ENCODE results near the gene S1PR5. TPM values are rescaled to one million over a fixed set of nuclear protein-coding genes. Genes with fewer than 3 reads are reported as not detected.

The S1PR5 gene
- total RNA-seq = 1 to 10 TPM in 1 of 2 donors, under 1 TPM in 1; 0.92 to 1.8 TPM
- under 1 TPM; 0.20 to 0.87 (median 0.59) TPM for polyA plus RNA-seq (ENCODE audit: insufficient read length in 6 of 6)
- long read RNA-seq, donor 1 = 0 reads
- long read RNA-seq, donor 2 = 0 reads
- long read RNA-seq, donor 3 = 0 reads
- long read RNA-seq, donor 4, partial matches to known transcripts = 0 of 1 reads
- long read RNA-seq, donor 4, other reads (novel, unspliced or antisense) = 0 of 1 reads
- long read RNA-seq, donor 5 = 0 reads
- long read RNA-seq, donor 6, partial matches to known transcripts = 0 of 1 reads
- long read RNA-seq, donor 6, other reads (novel, unspliced or antisense) = 0 of 1 reads
- long read RNA-seq, donor 7 = 0 reads
- long read RNA-seq, donor 8 = 0 reads
- long read RNA-seq, donor 9 = 0 reads
- long read RNA-seq, donor 10, partial matches to known transcripts = 0 of 1 reads
- long read RNA-seq, donor 10, other reads (novel, unspliced or antisense) = 0 of 1 reads
- long read RNA-seq, donor 11 = 0 reads
- long read RNA-seq, donor 12, partial matches to known transcripts = 0 of 1 reads
- long read RNA-seq, donor 12, other reads (novel, unspliced or antisense) = 0 of 1 reads

DNA sequence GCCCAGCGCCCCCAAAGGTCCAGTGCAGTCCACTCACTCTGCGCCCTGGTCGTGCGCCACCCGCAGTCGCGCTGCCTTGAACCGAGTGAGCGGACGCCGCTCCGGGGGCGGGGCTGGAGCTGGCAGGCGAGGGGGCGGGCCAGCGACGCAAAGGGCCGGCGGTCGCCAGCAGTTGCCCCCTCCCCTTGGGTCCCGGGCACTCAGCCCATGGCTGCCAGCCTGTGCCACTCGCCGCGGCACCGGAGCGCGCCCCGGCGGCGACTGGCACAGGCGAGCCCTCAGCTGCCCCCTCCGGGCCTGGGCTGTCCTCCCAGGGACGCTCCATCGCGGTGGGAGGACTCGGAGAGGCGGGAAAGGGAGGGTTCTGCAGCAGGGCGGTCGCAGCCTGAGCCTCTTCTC lies at the start of gene S1PR5:
Gene S1PR5, minus strand, starts transcription at position 87 of the 399 bp plus-strand sequence. CDS start 2,436 bp downstream, outside the sequence.
- Histone ChIP-seq H3K4me1 (peaks cover 11 to 29% of the 10 kb centered on the region in 2 donors), H3K36me3 (no peaks in the 10 kb centered on the region), H3K9me3 (no peaks in the 10 kb centered on the region), H3K27me3 (peaks cover 60 to 100% of the 10 kb centered on the region in 2 donors), H3K4me3 (peak within 1 kb of the TSS; percentile 26 to 29), H3K27ac (no peak within 1 kb of the TSS)
- DNase-seq (peak in 1 of 4 donors; percentile 80), ATAC-seq (peak; percentile 44)
- intact Hi-C loops (cut with DNase I) = no loop called here
- TF ChIP-seq, protein P1, sequence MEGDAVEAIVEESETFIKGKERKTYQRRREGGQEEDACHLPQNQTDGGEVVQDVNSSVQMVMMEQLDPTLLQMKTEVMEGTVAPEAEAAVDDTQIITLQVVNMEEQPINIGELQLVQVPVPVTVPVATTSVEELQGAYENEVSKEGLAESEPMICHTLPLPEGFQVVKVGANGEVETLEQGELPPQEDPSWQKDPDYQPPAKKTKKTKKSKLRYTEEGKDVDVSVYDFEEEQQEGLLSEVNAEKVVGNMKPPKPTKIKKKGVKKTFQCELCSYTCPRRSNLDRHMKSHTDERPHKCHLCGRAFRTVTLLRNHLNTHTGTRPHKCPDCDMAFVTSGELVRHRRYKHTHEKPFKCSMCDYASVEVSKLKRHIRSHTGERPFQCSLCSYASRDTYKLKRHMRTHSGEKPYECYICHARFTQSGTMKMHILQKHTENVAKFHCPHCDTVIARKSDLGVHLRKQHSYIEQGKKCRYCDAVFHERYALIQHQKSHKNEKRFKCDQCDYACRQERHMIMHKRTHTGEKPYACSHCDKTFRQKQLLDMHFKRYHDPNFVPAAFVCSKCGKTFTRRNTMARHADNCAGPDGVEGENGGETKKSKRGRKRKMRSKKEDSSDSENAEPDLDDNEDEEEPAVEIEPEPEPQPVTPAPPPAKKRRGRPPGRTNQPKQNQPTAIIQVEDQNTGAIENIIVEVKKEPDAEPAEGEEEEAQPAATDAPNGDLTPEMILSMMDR (IDR thresholded peaks at IDR 0.05) = no peak

- H3K36me3 ChIP-seq = peaks cover 0 to 9% of the 10 kb centered on the region in 2 donors
- TF ChIP-seq, protein P1 (IDR thresholded peaks at IDR 0.05) = no peak
- DNase-seq (no peak), ATAC-seq (no peak)
- peaks cover 10 to 57% of the 10 kb centered on the region in 2 donors for H3K4me1 ChIP-seq
- H3K27me3 ChIP-seq = no peaks in the 10 kb centered on the region
- H3K27ac ChIP-seq = peak overlapping the region; percentile 70 to 92
- H3K4me3 ChIP-seq = peak overlapping the region in 1 of 2 donors; percentile 94
- intact Hi-C loops (cut with DNase I) = no loop called here
- H3K9me3 ChIP-seq = no peaks in the 10 kb centered on the region
Observed at GRCh38 chr19:10566658-10567410, 49.6 kb upstream of the S1PR5 start.

DNA sequence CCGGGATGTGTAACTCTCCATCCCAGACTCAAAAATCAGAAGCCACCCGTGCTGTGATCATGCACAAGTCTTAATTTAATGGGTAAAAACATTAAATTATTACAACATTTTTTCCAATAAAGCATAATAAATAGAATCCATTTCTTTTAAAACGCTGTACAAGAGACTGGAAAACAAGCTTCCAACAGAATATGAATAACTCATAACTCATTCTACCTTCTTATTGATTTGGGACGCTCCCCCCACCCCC lies 49.1 kb upstream of the S1PR5 start:
- H3K4me1 ChIP-seq = peaks cover 10 to 54% of the 10 kb centered on the region in 2 donors
- DNase-seq (no peak), ATAC-seq (no peak)
- no peaks in the 10 kb centered on the region for H3K27me3 ChIP-seq
- H3K9me3 ChIP-seq = no peaks in the 10 kb centered on the region
- peak overlapping the region; percentile 79 to 94 for H3K4me3 ChIP-seq
- H3K36me3 ChIP-seq = peaks cover 0 to 14% of the 10 kb centered on the region in 2 donors
- TF ChIP-seq, protein P1 (IDR thresholded peaks at IDR 0.05) = no peak
- peak overlapping the region; percentile 70 to 92 for H3K27ac ChIP-seq
- intact Hi-C loops (cut with DNase I) = no loop called here

DNA sequence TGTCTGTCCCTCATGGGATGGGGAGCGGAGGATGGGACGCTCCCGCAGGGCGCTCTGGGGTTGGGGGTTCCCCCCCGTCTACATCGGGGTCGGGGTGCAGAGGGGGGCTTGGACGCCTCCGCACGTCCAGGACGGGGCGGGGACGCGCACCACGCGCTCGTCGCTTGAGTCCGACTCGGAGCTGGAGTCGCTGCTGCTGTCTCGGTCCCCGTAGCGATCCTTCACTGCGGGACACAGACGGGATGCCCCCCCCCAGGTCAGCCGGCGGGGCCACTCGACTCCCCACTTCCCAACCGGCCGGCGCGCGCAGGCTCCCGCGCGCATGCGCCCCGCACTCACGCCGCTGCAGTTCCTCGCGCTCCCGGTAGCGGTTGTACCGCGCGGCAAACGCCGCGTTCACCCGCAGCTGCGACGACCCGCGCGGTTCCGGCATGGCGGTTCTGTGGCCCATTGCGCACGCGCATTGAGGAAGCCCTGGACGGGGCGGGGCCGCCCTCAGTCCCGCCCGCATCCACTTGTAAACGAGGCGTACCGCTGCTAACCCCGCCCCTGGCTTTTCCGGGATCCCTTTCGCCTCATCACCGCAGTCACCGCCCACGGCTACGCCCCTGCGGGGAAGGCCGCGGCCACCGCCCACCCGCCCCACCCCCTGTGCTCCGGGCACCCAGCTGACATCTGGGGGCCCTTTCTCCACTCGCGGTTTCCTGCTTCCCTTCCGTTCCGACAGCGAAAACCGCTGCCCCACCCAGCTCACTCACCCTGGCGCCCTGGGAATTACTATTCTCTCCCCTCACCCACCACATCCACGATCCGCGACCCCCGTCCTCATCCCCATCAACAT lies 48.5 kb upstream of the S1PR5 start, which contains the start of gene KRI1:
Gene KRI1, minus strand, starts transcription at position 444 of the 841 bp plus-strand sequence. Its CDS starts 11 bp downstream, at position 433.
- TF ChIP-seq, protein P1 (IDR thresholded peaks at IDR 0.05) = peak; percentile 11 to 55
- ATAC-seq = peak; percentile 84
- DNase-seq = peak; percentile 94 to 99 (median 99)
- Histone ChIP-seq H3K9me3 (no peaks in the 10 kb centered on the region), H3K27me3 (no peaks in the 10 kb centered on the region), H3K27ac (peak within 1 kb of the TSS; percentile 70 to 92), H3K36me3 (peaks cover 0 to 19% of the 10 kb centered on the region in 2 donors), H3K4me3 (peak within 1 kb of the TSS; percentile 79 to 94), H3K4me1 (peaks cover 10 to 54% of the 10 kb centered on the region in 2 donors)
- intact Hi-C loops (cut with DNase I) = no loop called here

All from left lung (tissue), 14 donors.